Esophagus muscularis mucosa (tissue), 4 donors: ENCODE data around the gene ZSCAN5A.

Experiments used
- CTCF ChIP-seq, 3 experiments: fragments of 200-600 bp in 2 of 3; fragments of 450-650 bp in 1 of 3; sonication (generic) in 2 of 3; IDR thresholded peaks; one replicate each; pipeline ENCODE4 v1.5.1; 2017 to 2019; ENCODE audit warnings: antibody characterized with exemption in 3 of 3, mild to moderate bottlenecking in 2 of 3, moderate library complexity in 1 of 3
- EP300 ChIP-seq: sonication (generic); formaldehyde crosslinking; IDR thresholded peaks from one replicate; pipeline ENCODE4 v1.6.1; 2017; ENCODE audit warnings: antibody characterized with exemption
- POLR2A ChIP-seq: fragments of 450-650 bp; IDR thresholded peaks from one replicate; pipeline ENCODE4 v1.6.1; 2017; ENCODE audit warnings: antibody characterized with exemption, moderate library complexity, mild to moderate bottlenecking, low read depth
- POLR2AphosphoS5 ChIP-seq, 2 donors: sonication (generic); formaldehyde crosslinking; IDR thresholded peaks; one replicate each; pipeline ENCODE4 v1.6.1; 2017; ENCODE audit warnings: antibody characterized with exemption in 2 of 2

GRCh38 chr19:56316728-56317127, 2.1 kb upstream of the ZSCAN5A start:
- no peak for TF ChIP-seq CTCF (IDR thresholded peaks at IDR 0.05)
- no peak for TF ChIP-seq POLR2A
- no peak for TF ChIP-seq POLR2AphosphoS5 (IDR thresholded peaks at IDR 0.05)
- no peak for TF ChIP-seq EP300
